Natural killer cell (primary cell): ENCODE data around the gene DDX1. TPM values are rescaled to one million over a fixed set of nuclear protein-coding genes. Genes with fewer than 3 reads are reported as not detected.

Source experiments
- ATAC-seq, 3 donors: fragments of 150-1000 bp in 2 of 3; fragments of 200-7000 bp in 1 of 3; cut with Tn5 transposase; 1 replicate in 1 of 3; 2 replicates in 2 of 3; pipeline ENCODE4 v1.10.0; 2021; ENCODE audit warnings: mild to moderate bottlenecking in 2 of 3, moderate library complexity in 2 of 3
- DNase-seq, 2 donors: peaks; one replicate each; pipeline versions ENCODE4 v3.0.0 to v3.0.0-alpha.2; 2013 to 2021; ENCODE audit warnings: mixed read lengths in 1 of 2
- H3K27ac ChIP-seq: one replicate; pipeline ENCODE4 v1.5.1; 2013; ENCODE audit warnings: mild to moderate bottlenecking, low read length
- H3K27me3 ChIP-seq: one replicate; pipeline ENCODE4 v1.6.1; 2013; ENCODE audit warnings: low read length; ENCODE audit not compliant: control insufficient read depth, insufficient read depth
- H3K36me3 ChIP-seq: one replicate; pipeline ENCODE4 v1.6.1; 2013; ENCODE audit warnings: low read length; ENCODE audit not compliant: control insufficient read depth, insufficient read depth
- H3K4me1 ChIP-seq: one replicate; pipeline ENCODE4 v1.6.1; 2013; ENCODE audit warnings: low read length; ENCODE audit not compliant: control insufficient read depth, insufficient read depth
- H3K4me3 ChIP-seq: one replicate; pipeline ENCODE4 v1.5.1; 2013; ENCODE audit warnings: low read length
- H3K9me3 ChIP-seq: one replicate; pipeline ENCODE4 v1.6.1; 2013; ENCODE audit warnings: low read length; ENCODE audit not compliant: control insufficient read depth, insufficient read depth
- H3K27ac Mint-ChIP-seq, 2 donors: one replicate each; pipeline ENCODE4 v1.8.0; 2022; ENCODE audit warnings: mild to moderate bottlenecking in 2 of 2, mixed read lengths in 2 of 2, moderate library complexity in 1 of 2
- H3K27me3 Mint-ChIP-seq, 2 donors: one replicate each; pipeline ENCODE4 v1.8.0; 2022; ENCODE audit warnings: low read depth in 2 of 2, mixed read lengths in 2 of 2
- H3K36me3 Mint-ChIP-seq: one replicate; pipeline ENCODE4 v1.8.0; 2022; ENCODE audit warnings: mixed read lengths
- H3K4me1 Mint-ChIP-seq, 2 donors: one replicate each; pipeline ENCODE4 v1.8.0; 2022; ENCODE audit warnings: mixed read lengths in 2 of 2
- H3K4me3 Mint-ChIP-seq: one replicate; pipeline ENCODE4 v1.8.0; 2022; ENCODE audit warnings: mild to moderate bottlenecking, moderate library complexity, mixed read lengths
- H3K9me3 Mint-ChIP-seq, 2 donors: one replicate each; pipeline ENCODE4 v1.8.0; 2022; ENCODE audit warnings: mixed read lengths in 2 of 2
- CTCF ChIP-seq: fragments of 200-600 bp; IDR thresholded peaks from one replicate; pipeline ENCODE4 v1.8.0; 2022; ENCODE audit warnings: antibody characterized with exemption
- WGBS: methylation state at CpG from one replicate; pipeline ENCODE4 v1.1.7; 2013; ENCODE audit warnings: missing lambda C conversion rate; ENCODE audit not compliant: insufficient coverage; 5-methylcytosine and 5-hydroxymethylcytosine counted together
- intact Hi-C: fragments of 100-400 bp; cut with micrococcal nuclease; formaldehyde crosslinking; loops from one replicate; pipeline ENCODE4 v1.14.2; 2022
- total RNA-seq, 4 donors: library from RNA; stranded (reverse); fragments of 120-200 nt in 1 of 4; gene quantifications; one replicate each; pipeline versions ENCODE4 v1.2.3 to v1.2.4, GENCODE V29; 2013 to 2022

DDX1 gene
- total RNA-seq, 3 donors from 2014 or later (not counting 1 experiment from before 2014, with no cell fraction given) = 28.5 to 43.4 (median 37.2) TPM

- H3K9me3 ChIP-seq = no peaks in the 10 kb centered on the region
- Mint-ChIP-seq H3K9me3 (no peaks in the 10 kb centered on the region), H3K4me3 (no peak overlapping the region), H3K4me1 (no peaks in the 10 kb centered on the region), H3K36me3 (no peaks in the 10 kb centered on the region), H3K27ac (no peak overlapping the region), H3K27me3 (peaks cover 0 to 3% of the 10 kb centered on the region in 2 donors)
- no peaks in the 10 kb centered on the region for H3K4me1 ChIP-seq
- WGBS = 81% methylated on average over 16 of the region's 16 CpGs
- no peaks in the 10 kb centered on the region for H3K27me3 ChIP-seq
- ATAC-seq (no peak), DNase-seq (no peak)
- H3K36me3 ChIP-seq = no peaks in the 10 kb centered on the region
- no peak overlapping the region for H3K4me3 ChIP-seq
- TF ChIP-seq CTCF = no peak
- H3K27ac ChIP-seq = no peak overlapping the region
- intact Hi-C loops = no loop called here
These were observed 75.5 kb downstream of the DDX1 start for GRCh38 chr2:15666861-15667808.

GRCh38 chr2:15667809-15668556 is 76.3 kb downstream of the DDX1 start:
- intact Hi-C loops = no loop called here
- H3K9me3 ChIP-seq = no peaks in the 10 kb centered on the region
- H3K27me3 ChIP-seq = no peaks in the 10 kb centered on the region
- Mint-ChIP-seq H3K9me3 (no peaks in the 10 kb centered on the region), H3K36me3 (no peaks in the 10 kb centered on the region), H3K4me3 (no peak overlapping the region), H3K4me1 (no peaks in the 10 kb centered on the region), H3K27me3 (peaks cover 0 to 3% of the 10 kb centered on the region in 2 donors), H3K27ac (no peak overlapping the region)
- no peak for ATAC-seq
- DNase-seq = no peak
- no peaks in the 10 kb centered on the region for H3K4me1 ChIP-seq
- no peak for TF ChIP-seq CTCF
- no peaks in the 10 kb centered on the region for H3K36me3 ChIP-seq
- no peak overlapping the region for H3K27ac ChIP-seq
- 90% methylated on average over 4 of the region's 4 CpGs for WGBS
- H3K4me3 ChIP-seq = no peak overlapping the region

- Histone ChIP-seq H3K4me1 (no peaks in the 10 kb centered on the region), H3K9me3 (no peaks in the 10 kb centered on the region)
These were observed 77.1 kb downstream of the DDX1 start for GRCh38 chr2:15668611-15669305.

More at GRCh38 chr2:15668611-15669305, 77.1 kb downstream of the DDX1 start:
- DNase-seq (no peak), ATAC-seq (no peak)
- Histone ChIP-seq H3K36me3 (no peaks in the 10 kb centered on the region), H3K27me3 (no peaks in the 10 kb centered on the region), H3K4me3 (no peak overlapping the region), H3K27ac (no peak overlapping the region)
- Mint-ChIP-seq H3K27me3 (peaks cover 0 to 3% of the 10 kb centered on the region in 2 donors), H3K4me1 (no peaks in the 10 kb centered on the region), H3K36me3 (no peaks in the 10 kb centered on the region), H3K27ac (no peak overlapping the region), H3K4me3 (no peak overlapping the region), H3K9me3 (no peaks in the 10 kb centered on the region)
- TF ChIP-seq CTCF = no peak
- WGBS = 67% methylated on average over 8 of the region's 10 CpGs
- intact Hi-C loops = no loop called here
